ENCODE results near the gene C1orf74. TPM values are rescaled to one million over a fixed set of nuclear protein-coding genes. Genes with fewer than 3 reads are reported as not detected.

The C1orf74 gene
- total RNA-seq, 1 donor from 2014 or later = 2.2 TPM

- Mint-ChIP-seq H3K9me3 (ENCODE audit: unreplicated experiment) (peaks cover 2% of the 10 kb centered on the region), H3K27ac (ENCODE audit: unreplicated experiment) (no peak within 1 kb of the TSS), H3K4me1 (ENCODE audit: low read depth, unreplicated experiment) (peaks cover 13% of the 10 kb centered on the region), H3K27me3 (ENCODE audit: low read depth, unreplicated experiment) (peaks cover 24% of the 10 kb centered on the region), H3K36me3 (ENCODE audit: low read depth, unreplicated experiment) (peaks cover 2% of the 10 kb centered on the region), H3K4me3 (ENCODE audit: unreplicated experiment) (no peak within 1 kb of the TSS)
- H4K20me1 ChIP-seq (ENCODE audit: insufficient read depth, low read length) = no peaks in the 10 kb centered on the region
- FAIRE-seq (no peak), DNase-seq (ENCODE audit: low read depth) (no peak)
- no peak within 1 kb of the TSS for H3K9ac ChIP-seq (ENCODE audit: low read length)
- H3K79me2 ChIP-seq (ENCODE audit: insufficient read depth, low read length) = no peaks in the 10 kb centered on the region
- H3K4me1 ChIP-seq (ENCODE audit: insufficient read depth, low read length) = no peaks in the 10 kb centered on the region
- H3K27me3 ChIP-seq (ENCODE audit: insufficient read depth, low read length) = peaks cover 2% of the 10 kb centered on the region
- no peak for TF ChIP-seq CTCF (IDR thresholded peaks at IDR 0.05; ENCODE audit: insufficient read depth, low read depth, low read length)
- no peak for TF ChIP-seq EZH2 (IDR thresholded peaks at IDR 0.05; ENCODE audit: insufficient read depth, low read length)
- H3K4me2 ChIP-seq (ENCODE audit: low read length) = no peak within 1 kb of the TSS
- no peaks in the 10 kb centered on the region for H3K36me3 ChIP-seq (ENCODE audit: insufficient read depth, low read length)
- no peak within 1 kb of the TSS for H3K4me3 ChIP-seq (ENCODE audit: insufficient read depth, low read depth, low read length)
- no peak within 1 kb of the TSS for H3K27ac ChIP-seq (ENCODE audit: low read depth, low read length)
- no peak within 1 kb of the TSS for H2AFZ ChIP-seq (ENCODE audit: low read depth, low read length)
- H3K9me3 ChIP-seq (ENCODE audit: insufficient read depth, low read depth, low read length) = no peaks in the 10 kb centered on the region
Observed at GRCh38 chr1:209755926-209756614, 28.3 kb downstream of the C1orf74 start, which contains the start of gene TRAF3IP3. Gene TRAF3IP3 (plus strand): TSS chr1:209756053. CDS start chr1:209760040, 3,987 bp downstream.

GRCh38 chr1:209755256-209755655 lies 29.1 kb downstream of the C1orf74 start:
- no peak overlapping the region for H3K9ac ChIP-seq (ENCODE audit: low read length)
- no peaks in the 10 kb centered on the region for H3K4me1 ChIP-seq (ENCODE audit: insufficient read depth, low read length)
- peaks cover 2% of the 10 kb centered on the region for H3K36me3 Mint-ChIP-seq (ENCODE audit: low read depth, unreplicated experiment)
- H3K36me3 ChIP-seq (ENCODE audit: insufficient read depth, low read length) = no peaks in the 10 kb centered on the region
- TF ChIP-seq EZH2 (IDR thresholded peaks at IDR 0.05; ENCODE audit: insufficient read depth, low read length) (no peak), CTCF (IDR thresholded peaks at IDR 0.05; ENCODE audit: insufficient read depth, low read depth, low read length) (no peak)
- no peaks in the 10 kb centered on the region for H4K20me1 ChIP-seq (ENCODE audit: insufficient read depth, low read length)
- H3K27me3 Mint-ChIP-seq (ENCODE audit: low read depth, unreplicated experiment) = peaks cover 24% of the 10 kb centered on the region
- DNase-seq (ENCODE audit: low read depth) = no peak
- H3K4me1 Mint-ChIP-seq (ENCODE audit: low read depth, unreplicated experiment) = peaks cover 13% of the 10 kb centered on the region
- H3K4me2 ChIP-seq (ENCODE audit: low read length) = no peak overlapping the region
- no peak overlapping the region for H3K27ac Mint-ChIP-seq (ENCODE audit: unreplicated experiment)
- H3K27me3 ChIP-seq (ENCODE audit: insufficient read depth, low read length) = peaks cover 2% of the 10 kb centered on the region
- H2AFZ ChIP-seq (ENCODE audit: low read depth, low read length) = no peak overlapping the region
- H3K9me3 ChIP-seq (ENCODE audit: insufficient read depth, low read depth, low read length) = no peaks in the 10 kb centered on the region
- H3K4me3 Mint-ChIP-seq (ENCODE audit: unreplicated experiment) = no peak overlapping the region
- H3K27ac ChIP-seq (ENCODE audit: low read depth, low read length) = no peak overlapping the region
- FAIRE-seq = no peak
- no peaks in the 10 kb centered on the region for H3K79me2 ChIP-seq (ENCODE audit: insufficient read depth, low read length)
- H3K9me3 Mint-ChIP-seq (ENCODE audit: unreplicated experiment) = peaks cover 2% of the 10 kb centered on the region
- H3K4me3 ChIP-seq (ENCODE audit: insufficient read depth, low read depth, low read length) = no peak overlapping the region

GRCh38 chr1:209752890-209753289 lies 31.5 kb downstream of the C1orf74 start:
- Histone ChIP-seq H3K27me3 (ENCODE audit: insufficient read depth, low read length) (peaks cover 2% of the 10 kb centered on the region), H3K79me2 (ENCODE audit: insufficient read depth, low read length) (no peaks in the 10 kb centered on the region), H3K36me3 (ENCODE audit: insufficient read depth, low read length) (no peaks in the 10 kb centered on the region), H3K4me3 (ENCODE audit: insufficient read depth, low read depth, low read length) (no peak overlapping the region), H3K4me2 (ENCODE audit: low read length) (no peak overlapping the region), H2AFZ (ENCODE audit: low read depth, low read length) (no peak overlapping the region), H3K4me1 (ENCODE audit: insufficient read depth, low read length) (no peaks in the 10 kb centered on the region), H3K9me3 (ENCODE audit: insufficient read depth, low read depth, low read length) (no peaks in the 10 kb centered on the region), H4K20me1 (ENCODE audit: insufficient read depth, low read length) (no peaks in the 10 kb centered on the region), H3K9ac (ENCODE audit: low read length) (no peak overlapping the region), H3K27ac (ENCODE audit: low read depth, low read length) (no peak overlapping the region)
- no peak overlapping the region for H3K4me3 Mint-ChIP-seq (ENCODE audit: unreplicated experiment)
- peaks cover 6% of the 10 kb centered on the region for H3K4me1 Mint-ChIP-seq (ENCODE audit: low read depth, unreplicated experiment)
- no peak for FAIRE-seq
- peaks cover 2% of the 10 kb centered on the region for H3K9me3 Mint-ChIP-seq (ENCODE audit: unreplicated experiment)
- TF ChIP-seq EZH2 (IDR thresholded peaks at IDR 0.05; ENCODE audit: insufficient read depth, low read length) (no peak), CTCF (IDR thresholded peaks at IDR 0.05; ENCODE audit: insufficient read depth, low read depth, low read length) (no peak)
- DNase-seq (ENCODE audit: low read depth) = no peak
- H3K27me3 Mint-ChIP-seq (ENCODE audit: low read depth, unreplicated experiment) = peaks cover 13% of the 10 kb centered on the region
- H3K36me3 Mint-ChIP-seq (ENCODE audit: low read depth, unreplicated experiment) = peaks cover 2% of the 10 kb centered on the region
- H3K27ac Mint-ChIP-seq (ENCODE audit: unreplicated experiment) = no peak overlapping the region

All from astrocyte (in vitro differentiated cells and primary cell).